Endothelial cell of umbilical vein (primary cell): ENCODE results near the gene TSPAN15. TPM values are rescaled to one million over a fixed set of nuclear protein-coding genes. Genes with fewer than 3 reads are reported as not detected.

ENCODE experiments used
- BruUV-seq: library from RNA; stranded (reverse); fragments of 400-500 nt; replicated peaks from 2 replicates; lab custom pipeline; 2021; lab: Mats Ljungman, UMichigan
- CTCF ChIA-PET: fragments of 300-600, 350-600 bp; sonication (Branson Sonifier 250); formaldehyde crosslinking; loops from one replicate; lab custom pipeline; 2021; ENCODE audit warnings: antibody characterized with exemption, inconsistent platforms; lab: Charles Lee
- POLR2A ChIA-PET: fragments of 300-600, 350-600 bp; sonication (Branson Sonifier 250); formaldehyde crosslinking; loops from one replicate; lab custom pipeline; 2021; ENCODE audit warnings: antibody characterized with exemption, inconsistent platforms; lab: Charles Lee
- DNase-seq: peaks from one replicate; pipeline ENCODE4 v3.0.0-alpha.2; 2011; ENCODE audit warnings: low read depth, low spot score
- FAIRE-seq: peaks from 2 replicates; lab custom pipeline; 2011; peaks lifted over from hg19 to GRCh38; lab: Jason Lieb, UNC
- H2AFZ ChIP-seq: 2 replicates; pipeline ENCODE4 v1.6.0; 2012; ENCODE audit warnings: low read depth, low read length, control low read depth, inconsistent platforms
- H3K27ac ChIP-seq: 2 replicates; pipeline ENCODE4 v1.5.1; 2011; ENCODE audit warnings: low read depth, mild to moderate bottlenecking, control low read depth, low read length, moderate library complexity; ENCODE audit not compliant: insufficient read depth
- H3K27me3 ChIP-seq, 2 experiments: 2 replicates each; pipeline versions ENCODE4 v1.6.0 to v1.6.1; 2011; ENCODE audit warnings: low read length in 2 of 2, mixed read lengths in 1 of 2; ENCODE audit not compliant: control insufficient read depth in 2 of 2, insufficient read depth in 2 of 2
- H3K36me3 ChIP-seq, 2 experiments: 2 replicates in 1 of 2; 3 replicates in 1 of 2; pipeline ENCODE4 v1.5.1; 2011; ENCODE audit warnings: low read length in 2 of 2, mild to moderate bottlenecking in 1 of 2, moderate library complexity in 1 of 2; ENCODE audit not compliant: control insufficient read depth in 2 of 2, insufficient read depth in 2 of 2; ENCODE audit errors: extremely low read depth in 1 of 2
- H3K4me1 ChIP-seq: 3 replicates; pipeline ENCODE4 v1.5.1; 2011; ENCODE audit warnings: mild to moderate bottlenecking, low read length; ENCODE audit not compliant: control insufficient read depth, insufficient read depth; ENCODE audit errors: extremely low read depth
- H3K4me2 ChIP-seq: 2 replicates; pipeline ENCODE4 v1.6.1; 2011; ENCODE audit warnings: low read length, control low read depth, mixed read lengths; ENCODE audit not compliant: insufficient read depth
- H3K4me3 ChIP-seq, 3 experiments: fragments of 200-600 bp in 1 of 3; sonication (generic), shearing (Covaris generic) in 1 of 3; replicated peaks in 1 of 3; 2 replicates each; pipeline ENCODE4 v1.5.1; 2011 to 2016; ENCODE audit warnings: control low read depth in 3 of 3, low read length in 3 of 3, mild to moderate bottlenecking in 2 of 3, inconsistent platforms in 1 of 3, low read depth in 1 of 3, moderate library complexity in 1 of 3; ENCODE audit not compliant: insufficient read depth in 1 of 3
- H3K79me2 ChIP-seq: 2 replicates; pipeline ENCODE4 v1.6.0; 2012; ENCODE audit warnings: low read length, inconsistent platforms; ENCODE audit not compliant: control insufficient read depth, insufficient read depth
- H3K9ac ChIP-seq: replicated peaks from 2 replicates; pipeline ENCODE3; 2011; ENCODE audit warnings: low read length, control low read depth; ENCODE audit not compliant: insufficient read depth; ENCODE audit errors: extremely low read depth
- H3K9me1 ChIP-seq: replicated peaks from 3 replicates; pipeline ENCODE4 v1.6.0; 2011; ENCODE audit warnings: mild to moderate bottlenecking, low read length; ENCODE audit not compliant: control insufficient read depth, insufficient read depth; ENCODE audit errors: extremely low read depth
- H3K9me3 ChIP-seq: replicated peaks from 2 replicates; pipeline ENCODE4 v1.5.1; 2012; ENCODE audit warnings: low read length, inconsistent platforms; ENCODE audit not compliant: control insufficient read depth, insufficient read depth
- H4K20me1 ChIP-seq: replicated peaks from 2 replicates; pipeline ENCODE3; 2011; ENCODE audit warnings: mild to moderate bottlenecking, low read length; ENCODE audit not compliant: control insufficient read depth, insufficient read depth; ENCODE audit errors: extremely low read depth
- EZH2 ChIP-seq: IDR thresholded peaks from 2 replicates; pipeline ENCODE4 v1.6.1; 2012; ENCODE audit warnings: borderline replicate concordance, low read depth, mild to moderate bottlenecking, moderate library complexity, low read length, inconsistent platforms; ENCODE audit not compliant: severe bottlenecking
- FOS ChIP-seq: IDR thresholded peaks from 2 replicates; pipeline ENCODE4 v1.6.1; 2011; ENCODE audit warnings: mild to moderate bottlenecking, low read length, moderate library complexity, borderline replicate concordance; ENCODE audit not compliant: insufficient read depth
- GATA2 ChIP-seq: IDR thresholded peaks from 2 replicates; pipeline ENCODE4 v1.7.0; 2011; ENCODE audit warnings: low read depth, mild to moderate bottlenecking, moderate library complexity, mixed read lengths, low read length; ENCODE audit not compliant: insufficient read length, insufficient read depth
- JUN ChIP-seq: IDR thresholded peaks from 2 replicates; pipeline ENCODE4 v1.6.1; 2011; ENCODE audit warnings: borderline replicate concordance, low read depth; ENCODE audit not compliant: insufficient read length, insufficient read depth
- MYC ChIP-seq: IDR thresholded peaks from one replicate; pipeline ENCODE4 v1.6.1; 2011; ENCODE audit warnings: mild to moderate bottlenecking, low read depth, low read length
- POLR2A ChIP-seq: IDR thresholded peaks from 2 replicates; pipeline ENCODE4 v1.6.1; 2012; ENCODE audit warnings: low read depth, mild to moderate bottlenecking, control low read depth, low read length
- POLR2AphosphoS5 ChIP-seq: IDR thresholded peaks from 2 replicates; pipeline ENCODE4 v1.6.1; 2012; ENCODE audit warnings: low read depth, mild to moderate bottlenecking, control low read depth, low read length, moderate library complexity; ENCODE audit not compliant: insufficient read depth
- dilution Hi-C: fragments of 300-500 bp; cut with MboI; formaldehyde crosslinking; loops from one replicate; pipeline ENCODE4 v1.15.0; 2019; ENCODE audit warnings: low sequenced_read_pairs; ENCODE audit not compliant: extremely low pct_ligation_motif_present
- intact Hi-C: fragments of 100-400 bp; cut with micrococcal nuclease; formaldehyde crosslinking; loops from one replicate; pipeline ENCODE4 v1.10.0; 2022
- polyA plus RNA-seq, 4 experiments: library from polyadenylated mRNA; depleted of rRNA in 3 of 4; stranded (reverse) in 3 of 4; unstranded in 1 of 4; fragments of >200 nt; gene quantifications; 2 replicates each; pipeline versions ENCODE4 v1.2.1 to v1.2.3, GENCODE V29; 2011 to 2012; ENCODE audit warnings: missing spikeins in 1 of 4
- total RNA-seq: library from RNA; stranded (reverse); gene quantifications from 2 replicates; pipeline ENCODE4 v1.2.3, GENCODE V29; 2021
- TF ChIP-seq, protein P1 (sequence below): IDR thresholded peaks from 2 replicates; pipeline ENCODE4 v1.6.1; 2011; ENCODE audit not compliant: insufficient read depth, insufficient read length
- TF ChIP-seq, protein P2 (sequence below), 2 donors: IDR thresholded peaks; 1 replicate in 1 of 2; 2 replicates in 1 of 2; pipeline ENCODE4 v1.5.1; 2011; ENCODE audit warnings: low read length in 2 of 2, mild to moderate bottlenecking in 2 of 2, moderate library complexity in 2 of 2, control low read depth in 1 of 2, inconsistent platforms in 1 of 2, low read depth in 1 of 2; ENCODE audit not compliant: insufficient read depth in 1 of 2; ENCODE audit errors: extremely low read depth in 1 of 2

TSPAN15 gene
- total and polyA plus RNA-seq, 2 donors (not counting 3 experiments of a cell fraction or from before 2014, with no cell fraction given): 78.4 to 189 TPM

DNA sequence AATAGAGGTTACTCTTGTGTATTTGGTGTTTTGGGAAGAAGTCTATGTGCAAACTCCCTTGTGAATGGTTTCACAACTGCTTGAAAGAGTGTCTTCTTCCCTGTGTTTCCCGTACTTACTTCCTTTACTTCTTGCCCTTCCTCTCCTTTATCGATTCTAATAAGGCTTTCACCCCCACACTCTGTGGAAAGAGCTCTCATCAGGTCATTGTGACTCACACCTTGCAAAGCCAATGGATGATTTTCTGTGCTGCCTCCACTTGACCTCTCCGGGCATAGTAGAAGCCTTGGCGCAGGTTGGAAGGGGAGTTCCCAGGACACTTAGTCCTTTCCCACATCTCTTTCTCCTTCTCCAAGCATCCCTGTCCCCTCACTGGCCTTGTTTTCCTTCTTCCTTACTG lies 6.2 kb upstream of the TSPAN15 start:
- Histone ChIP-seq H2AFZ (peak overlapping the region; percentile 35), H3K36me3 (no peaks in the 10 kb centered on the region), H3K27ac (no peak overlapping the region), H3K4me1 (peaks cover 51% of the 10 kb centered on the region), H3K9ac (no peak overlapping the region), H4K20me1 (no peaks in the 10 kb centered on the region), H3K9me3 (no peaks in the 10 kb centered on the region), H3K4me2 (no peak overlapping the region), H3K79me2 (no peaks in the 10 kb centered on the region), H3K9me1 (no peaks in the 10 kb centered on the region), H3K4me3 (no peak overlapping the region), H3K27me3 (no peaks in the 10 kb centered on the region)
- ChIA-PET CTCF (no interaction called here), POLR2A (no interaction called here)
- dilution Hi-C loops: no loop called here
- TF ChIP-seq POLR2A (no peak), POLR2AphosphoS5 (no peak), FOS (no peak), JUN (no peak), EZH2 (no peak), MYC (no peak), GATA2 (no peak)
- TF ChIP-seq, protein P1, sequence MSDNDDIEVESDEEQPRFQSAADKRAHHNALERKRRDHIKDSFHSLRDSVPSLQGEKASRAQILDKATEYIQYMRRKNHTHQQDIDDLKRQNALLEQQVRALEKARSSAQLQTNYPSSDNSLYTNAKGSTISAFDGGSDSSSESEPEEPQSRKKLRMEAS: no peak
- TF ChIP-seq, protein P2, sequence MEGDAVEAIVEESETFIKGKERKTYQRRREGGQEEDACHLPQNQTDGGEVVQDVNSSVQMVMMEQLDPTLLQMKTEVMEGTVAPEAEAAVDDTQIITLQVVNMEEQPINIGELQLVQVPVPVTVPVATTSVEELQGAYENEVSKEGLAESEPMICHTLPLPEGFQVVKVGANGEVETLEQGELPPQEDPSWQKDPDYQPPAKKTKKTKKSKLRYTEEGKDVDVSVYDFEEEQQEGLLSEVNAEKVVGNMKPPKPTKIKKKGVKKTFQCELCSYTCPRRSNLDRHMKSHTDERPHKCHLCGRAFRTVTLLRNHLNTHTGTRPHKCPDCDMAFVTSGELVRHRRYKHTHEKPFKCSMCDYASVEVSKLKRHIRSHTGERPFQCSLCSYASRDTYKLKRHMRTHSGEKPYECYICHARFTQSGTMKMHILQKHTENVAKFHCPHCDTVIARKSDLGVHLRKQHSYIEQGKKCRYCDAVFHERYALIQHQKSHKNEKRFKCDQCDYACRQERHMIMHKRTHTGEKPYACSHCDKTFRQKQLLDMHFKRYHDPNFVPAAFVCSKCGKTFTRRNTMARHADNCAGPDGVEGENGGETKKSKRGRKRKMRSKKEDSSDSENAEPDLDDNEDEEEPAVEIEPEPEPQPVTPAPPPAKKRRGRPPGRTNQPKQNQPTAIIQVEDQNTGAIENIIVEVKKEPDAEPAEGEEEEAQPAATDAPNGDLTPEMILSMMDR (IDR thresholded peaks at IDR 0.05; ENCODE audit: extremely low read depth in 1 of 2, insufficient read depth in 1 of 2, low read depth in 1 of 2, low read length in 2 of 2): no peak
- no peak for FAIRE-seq
- no peak for DNase-seq
- intact Hi-C loops: no loop called here
- no TSS peak for BruUV-seq
